GM04504 (cell line): ENCODE data around the gene KRT31.
"Not testable (repeated sequence)": the region's sequence is repeated elsewhere in the genome, so short reads cannot be mapped to it uniquely, and the experiment has no call there.

Experiments
- DNase-seq: peaks from one replicate; pipeline ENCODE4 v3.0.0-alpha.2; 2012; ENCODE audit warnings: low read depth

KRT31 gene

DNA sequence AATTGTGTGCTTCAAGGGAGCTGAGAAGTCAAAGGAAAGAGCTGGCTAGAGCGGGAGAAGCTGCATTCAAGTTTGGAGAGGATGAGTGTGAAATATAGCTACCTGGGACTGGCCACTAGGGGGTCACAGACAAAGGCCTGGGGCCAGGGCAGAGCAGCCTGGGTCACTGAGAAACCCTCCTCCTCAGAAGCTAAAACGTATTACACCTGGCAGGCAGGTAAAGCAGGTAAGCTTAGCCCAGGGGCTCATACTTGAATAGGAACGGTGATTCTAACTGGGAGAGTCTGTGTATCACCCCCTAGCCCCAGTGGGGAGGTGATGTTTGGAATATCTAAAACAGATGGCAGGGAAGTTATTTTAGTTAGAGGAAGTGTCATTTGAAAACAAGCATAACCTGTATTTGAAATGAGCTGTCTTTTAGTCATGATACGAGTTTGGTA is 20.2 kb upstream of the KRT31 start:
- no peak for DNase-seq

DNA sequence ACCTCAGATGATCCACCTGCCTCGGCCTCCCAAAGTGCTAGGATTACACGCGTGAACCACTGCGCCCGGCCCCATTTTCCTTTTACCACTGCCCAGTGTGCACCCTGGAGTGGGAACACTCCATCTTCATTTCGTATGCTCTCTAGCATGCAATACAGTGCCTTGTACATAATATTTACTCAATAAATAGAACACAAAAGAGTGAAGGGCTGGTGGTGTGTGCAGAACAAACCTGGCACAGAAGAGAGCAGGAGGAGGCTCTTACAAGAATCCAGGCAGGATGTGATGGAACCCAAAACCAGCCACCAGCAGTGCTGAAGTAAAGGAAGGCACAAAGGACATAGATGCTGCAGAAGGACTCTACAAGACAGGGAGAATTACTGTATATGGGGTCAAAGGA is 19.7 kb upstream of the KRT31 start:
- DNase-seq = no peak

DNA sequence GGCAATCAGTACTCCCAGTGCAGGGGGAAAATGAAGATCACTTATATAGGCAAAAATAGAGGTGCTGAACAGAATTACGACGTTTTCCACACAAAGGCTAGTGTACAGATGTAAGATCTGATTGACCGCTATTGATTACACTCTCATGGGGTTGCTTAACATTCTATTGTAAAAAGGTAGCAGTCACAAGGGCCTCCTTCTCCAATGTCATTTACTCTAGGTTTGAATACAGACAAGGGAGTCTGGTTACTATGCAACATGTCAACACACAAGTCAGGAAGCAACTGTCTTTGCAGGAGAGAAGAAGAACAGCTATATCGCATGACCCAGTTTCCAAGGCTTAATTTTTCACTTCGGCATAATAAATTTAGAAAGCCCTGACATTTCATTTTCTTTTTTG is 19.1 kb upstream of the KRT31 start:
- DNase-seq = no peak

DNA sequence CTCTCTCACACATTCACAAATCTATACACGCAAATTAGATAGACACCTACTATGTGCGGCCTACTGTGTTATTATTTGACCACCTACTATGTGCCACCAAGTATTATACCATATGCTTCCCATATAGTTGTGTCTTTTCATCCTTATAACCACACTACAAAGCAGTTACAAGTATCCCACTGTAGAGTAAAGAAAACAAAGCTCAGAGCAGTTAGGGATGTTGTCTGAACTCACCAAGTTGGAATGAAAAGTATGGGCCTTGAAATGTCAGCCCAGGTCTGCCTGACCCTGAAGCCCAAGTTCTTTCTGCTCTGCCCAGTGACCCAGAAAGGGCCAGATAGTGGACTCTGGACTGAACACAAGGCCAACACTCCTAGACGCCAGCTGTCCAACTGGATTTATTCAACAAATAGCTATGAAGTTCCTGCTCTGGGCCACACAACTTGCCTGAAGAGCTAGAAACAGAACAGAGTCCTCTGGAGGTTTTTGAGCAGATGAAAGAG is 18.5 kb upstream of the KRT31 start:
- peak; percentile 36 for DNase-seq

DNA sequence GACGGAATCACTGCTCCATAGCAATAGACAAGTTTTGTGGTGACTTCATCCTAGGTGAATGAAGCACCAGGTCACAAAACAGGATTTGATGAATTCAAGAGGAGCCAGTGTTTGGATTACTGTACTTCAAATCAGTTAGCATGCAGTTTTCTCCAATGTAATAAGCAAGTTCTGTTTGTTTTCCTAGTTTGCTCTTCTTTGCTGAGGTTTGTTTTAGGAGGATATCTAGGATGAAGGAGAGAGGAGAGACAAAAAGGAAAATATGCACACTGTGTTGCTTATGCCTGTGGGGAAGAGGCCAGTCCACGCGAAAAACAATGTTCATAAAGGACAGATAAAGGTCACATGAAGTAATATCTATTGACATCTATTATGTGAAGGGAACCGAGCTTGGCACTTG is 18.0 kb upstream of the KRT31 start:
- DNase-seq = no peak

DNA sequence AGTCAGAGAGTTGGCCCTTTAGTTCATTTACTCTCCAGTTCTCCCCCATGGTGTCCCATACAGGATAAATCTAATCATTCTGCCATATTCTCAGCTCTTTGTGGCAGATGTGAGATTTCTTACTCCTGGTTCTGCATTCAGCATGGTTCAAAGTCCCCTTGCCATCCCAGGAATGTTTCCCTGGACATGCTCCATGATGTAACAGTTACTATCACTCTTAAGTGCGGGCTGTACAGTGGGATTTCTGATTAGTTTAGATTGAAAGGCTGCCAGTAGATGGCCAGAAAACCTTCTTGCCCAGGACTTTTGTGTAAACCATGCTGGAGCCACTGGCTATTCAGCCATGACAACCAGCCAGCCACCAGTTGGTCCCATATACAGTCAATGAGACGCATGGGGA is 16.6 kb upstream of the KRT31 start:
- DNase-seq = no peak

DNA sequence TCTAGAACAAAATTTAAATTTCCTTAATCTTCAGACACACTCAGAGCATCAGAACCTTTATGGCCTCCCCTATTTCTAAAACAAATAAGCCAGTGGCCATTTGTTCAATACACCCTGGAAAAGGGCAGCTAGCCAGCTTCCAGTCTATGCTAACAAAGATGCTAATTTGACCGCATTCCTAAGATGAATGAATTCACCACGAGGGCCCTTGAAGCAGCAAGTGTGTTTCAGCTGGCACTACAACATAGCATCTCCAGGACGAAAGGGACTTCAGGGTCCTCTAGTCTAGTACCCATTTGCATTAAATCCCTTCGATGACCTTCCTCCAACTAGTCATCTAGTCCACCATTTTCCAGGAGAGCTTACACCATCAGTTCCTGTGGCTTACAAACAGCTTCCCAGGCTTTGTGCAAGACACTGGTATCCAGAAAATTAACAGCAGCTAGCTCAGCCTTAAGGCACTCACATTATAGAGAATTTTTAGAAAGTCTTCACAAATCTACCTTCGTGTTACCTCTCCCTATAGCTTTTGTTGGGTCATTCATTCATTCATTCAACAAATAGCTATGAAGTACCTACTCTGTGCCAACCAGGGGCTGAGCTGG is 16.0 kb upstream of the KRT31 start:
- DNase-seq = no peak

DNA sequence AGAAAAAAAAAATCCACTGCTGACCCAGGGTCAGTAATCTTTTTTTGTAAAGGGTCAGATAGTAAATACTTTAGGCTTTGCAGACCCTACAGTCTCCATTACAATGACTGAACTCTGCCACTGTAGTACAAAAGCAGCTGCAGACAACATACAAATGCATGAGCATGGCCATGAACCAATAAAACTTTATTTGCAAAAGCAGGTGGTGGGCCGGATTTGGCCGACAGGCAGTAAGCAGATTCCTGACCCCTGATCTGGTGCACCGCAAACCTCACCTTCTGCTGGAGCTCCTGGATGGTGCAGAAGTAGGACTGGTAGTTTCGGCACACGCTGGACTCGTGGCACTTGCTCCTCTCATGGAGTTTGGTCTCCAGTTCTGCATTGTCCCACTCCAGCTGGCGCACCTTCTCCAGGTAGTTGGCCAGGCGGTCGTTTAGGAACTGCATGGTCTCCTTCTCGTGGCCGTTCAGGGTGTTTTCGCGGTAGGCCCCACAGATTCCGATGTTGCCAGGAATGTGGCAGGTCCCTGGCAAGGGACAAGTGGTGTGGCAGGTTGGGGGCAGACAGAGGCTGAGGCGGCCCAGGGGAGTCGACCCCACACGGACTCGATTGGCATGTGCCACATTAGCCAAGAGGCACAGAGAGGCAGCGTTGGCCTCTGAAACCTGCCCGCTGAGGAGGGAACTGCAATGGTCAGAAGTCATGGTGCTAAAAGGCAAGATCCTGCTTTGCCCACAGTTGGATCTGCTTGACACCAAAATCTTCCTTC is 13.8 kb upstream of the KRT31 start:
- no peak for DNase-seq

DNA sequence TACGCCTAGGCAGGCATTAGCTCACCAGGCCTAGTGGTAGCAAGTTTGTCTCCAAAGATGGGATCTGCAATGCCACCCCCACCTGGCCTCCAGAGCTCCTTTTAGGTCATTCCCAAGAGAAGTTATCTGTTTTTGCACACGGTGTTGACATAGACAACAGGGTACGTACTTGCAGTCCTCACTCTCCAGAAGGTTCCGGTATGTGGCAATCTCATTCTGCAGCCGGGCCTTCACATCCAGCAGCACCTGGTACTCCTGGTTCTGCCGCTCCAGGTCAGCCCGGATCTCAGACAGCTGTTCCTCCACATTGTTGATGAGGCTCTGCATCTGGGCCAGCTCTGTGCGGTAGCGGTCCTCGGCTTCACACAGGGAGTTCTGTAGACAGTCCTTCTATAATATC is 9.8 kb upstream of the KRT31 start:
- DNase-seq = no peak

DNA sequence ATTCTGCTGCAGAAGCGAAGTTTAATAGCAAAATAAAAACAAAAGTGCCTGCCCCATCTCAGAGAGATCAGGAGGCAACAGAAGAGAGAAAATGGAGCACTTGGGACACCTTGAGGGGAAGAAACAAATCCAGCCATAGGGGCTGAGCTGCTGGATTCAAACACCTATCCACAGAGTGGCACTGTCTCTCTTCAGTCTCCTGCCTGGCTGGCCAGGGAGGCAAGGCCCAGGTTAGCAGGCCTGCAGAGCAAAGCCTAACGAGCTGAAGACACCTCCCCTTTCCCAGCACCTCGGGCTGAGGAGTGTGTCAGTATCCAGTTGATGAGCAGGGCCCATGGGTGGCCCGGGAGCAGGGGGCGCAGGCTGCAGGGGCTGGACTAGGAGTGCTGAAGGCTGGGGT is 8.8 kb upstream of the KRT31 start:
- no peak for DNase-seq

DNA sequence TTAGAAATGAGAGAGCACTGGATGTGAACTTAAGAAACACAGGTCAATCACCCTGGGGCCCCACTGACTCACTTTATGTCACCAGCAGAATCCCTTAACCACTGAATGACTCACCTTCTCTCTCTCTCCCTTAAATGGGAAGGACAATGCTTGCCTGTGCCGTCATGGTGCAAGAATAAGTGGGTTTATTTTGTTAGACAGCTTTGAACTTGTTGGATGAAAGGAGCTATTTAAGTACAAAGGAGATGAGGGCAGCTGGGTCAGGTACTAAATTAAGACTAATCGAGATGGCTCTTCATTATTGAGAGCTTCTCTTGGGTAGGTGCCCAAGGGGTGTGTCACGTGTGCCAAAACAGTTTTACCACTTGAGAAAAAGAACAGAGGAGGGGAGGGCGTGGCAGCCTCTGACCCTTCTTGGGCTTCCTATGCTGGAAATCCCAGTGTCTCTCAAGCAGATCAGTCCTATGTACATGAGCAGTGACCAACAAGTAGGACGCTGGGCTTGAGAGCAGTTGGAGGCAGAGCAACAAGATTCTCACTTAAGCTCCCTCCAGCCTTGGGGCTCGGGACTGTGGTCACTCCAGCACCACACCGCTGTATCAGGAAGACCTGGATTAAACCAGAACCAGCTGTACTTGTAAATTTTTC is 6.7 kb upstream of the KRT31 start:
- DNase-seq = peak; percentile 88

DNA sequence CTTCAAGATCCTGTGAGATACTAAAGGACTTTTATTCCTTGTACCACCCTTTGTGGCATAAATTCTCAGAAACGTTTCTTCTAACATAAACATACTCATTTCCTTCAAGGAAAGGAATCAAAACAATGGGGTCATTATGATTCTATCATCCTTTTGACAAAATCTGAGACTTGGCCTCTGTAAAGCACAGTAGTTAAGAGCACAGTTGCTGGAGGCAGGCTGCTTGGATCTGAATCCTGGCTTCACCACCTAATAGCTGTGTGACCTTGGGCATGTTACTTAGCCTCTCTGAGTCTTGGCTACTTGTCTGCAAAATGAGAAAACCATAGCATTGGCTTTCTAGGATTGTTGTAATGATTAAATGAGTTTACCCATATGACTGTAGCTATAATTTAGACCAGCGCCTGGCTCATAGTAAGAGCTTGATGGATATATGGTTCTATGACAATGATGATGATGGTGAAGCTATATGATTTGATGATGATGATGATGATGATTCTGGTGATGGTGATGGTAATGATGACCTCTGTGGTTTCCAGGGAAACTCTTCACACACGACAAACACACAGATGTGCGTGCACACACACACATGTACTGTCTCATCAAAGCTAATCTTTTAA is 6.1 kb upstream of the KRT31 start:
- DNase-seq = no peak

DNA sequence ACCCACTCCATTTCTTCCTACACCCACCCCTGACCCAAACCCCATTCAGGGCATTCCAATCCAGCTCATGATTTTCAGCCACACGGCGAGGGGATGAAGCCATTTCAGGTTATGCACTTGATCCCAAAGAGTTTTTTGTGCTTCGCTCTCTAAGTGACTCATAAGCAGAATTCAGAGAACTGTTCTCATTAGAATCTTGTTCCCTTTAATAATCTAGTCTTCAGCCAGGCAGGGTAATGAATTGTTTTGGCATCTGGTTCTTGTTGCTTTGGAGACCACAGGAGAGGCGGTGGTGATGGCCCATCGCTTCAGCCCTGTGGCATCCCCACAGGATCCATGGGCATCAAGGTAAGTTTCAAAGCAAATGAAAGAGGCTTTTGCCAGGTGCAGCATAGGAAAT is 4.8 kb upstream of the KRT31 start:
- no peak for DNase-seq

DNA sequence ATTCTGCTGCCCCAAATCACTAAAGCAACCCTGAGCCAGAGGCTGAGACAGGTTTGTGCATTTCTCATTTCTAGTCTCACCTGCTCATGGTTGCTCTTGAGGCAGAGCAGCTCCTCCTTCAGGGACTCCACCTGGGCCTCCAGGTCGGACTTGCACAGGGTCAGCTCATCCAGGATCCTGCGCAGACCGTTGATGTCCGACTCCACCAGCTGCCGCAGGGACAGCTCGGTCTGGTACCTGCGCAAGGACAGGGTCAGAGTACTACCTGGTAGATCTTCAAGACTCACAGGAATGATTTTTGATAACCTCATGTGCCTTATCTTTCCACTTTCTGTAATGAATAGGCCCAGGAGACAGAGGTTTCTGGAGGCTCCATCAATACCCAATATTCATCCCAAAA is 1.1 kb downstream of the KRT31 start:
- DNase-seq = no peak

DNA sequence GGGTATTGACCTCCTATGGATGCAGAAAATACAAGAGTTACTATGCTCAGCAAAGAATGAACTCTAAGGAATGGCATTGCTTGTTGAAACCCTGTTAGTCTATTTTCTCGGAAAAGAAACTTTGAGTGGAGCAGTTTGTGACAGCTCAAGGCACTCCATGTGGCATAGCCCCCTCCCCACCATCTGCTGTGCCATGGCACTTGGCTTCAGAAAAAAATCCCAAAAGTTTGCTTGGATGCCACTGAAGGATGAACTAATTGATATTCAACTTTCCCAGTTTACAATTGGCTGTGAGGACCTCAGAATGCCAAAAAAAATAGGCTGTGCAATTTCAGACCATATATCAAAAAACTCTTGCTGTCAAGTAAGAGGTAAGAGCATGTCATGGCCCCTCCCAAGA is 1.8 kb downstream of the KRT31 start:
- DNase-seq = no peak

DNA sequence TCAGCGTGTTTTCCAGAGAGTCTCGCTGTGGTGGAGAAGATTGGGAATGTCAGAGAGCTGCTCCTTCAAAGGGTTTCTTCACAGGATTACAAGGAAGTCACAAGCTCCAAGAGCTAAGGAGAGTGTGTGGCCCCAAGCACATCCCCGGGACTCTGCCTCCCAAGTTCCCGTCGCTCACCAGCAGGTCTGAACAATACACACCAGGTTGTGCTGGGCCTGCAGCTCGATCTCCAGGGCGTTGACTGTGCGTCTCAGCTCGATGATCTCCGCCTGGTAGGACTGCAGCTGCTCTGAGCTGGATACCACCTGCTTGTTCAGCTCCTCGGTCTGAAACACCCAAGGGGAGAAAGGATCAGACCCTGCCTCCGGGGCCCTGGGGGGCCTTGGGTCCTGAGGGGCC is 2.4 kb downstream of the KRT31 start:
- DNase-seq = not testable (repeated sequence)

DNA sequence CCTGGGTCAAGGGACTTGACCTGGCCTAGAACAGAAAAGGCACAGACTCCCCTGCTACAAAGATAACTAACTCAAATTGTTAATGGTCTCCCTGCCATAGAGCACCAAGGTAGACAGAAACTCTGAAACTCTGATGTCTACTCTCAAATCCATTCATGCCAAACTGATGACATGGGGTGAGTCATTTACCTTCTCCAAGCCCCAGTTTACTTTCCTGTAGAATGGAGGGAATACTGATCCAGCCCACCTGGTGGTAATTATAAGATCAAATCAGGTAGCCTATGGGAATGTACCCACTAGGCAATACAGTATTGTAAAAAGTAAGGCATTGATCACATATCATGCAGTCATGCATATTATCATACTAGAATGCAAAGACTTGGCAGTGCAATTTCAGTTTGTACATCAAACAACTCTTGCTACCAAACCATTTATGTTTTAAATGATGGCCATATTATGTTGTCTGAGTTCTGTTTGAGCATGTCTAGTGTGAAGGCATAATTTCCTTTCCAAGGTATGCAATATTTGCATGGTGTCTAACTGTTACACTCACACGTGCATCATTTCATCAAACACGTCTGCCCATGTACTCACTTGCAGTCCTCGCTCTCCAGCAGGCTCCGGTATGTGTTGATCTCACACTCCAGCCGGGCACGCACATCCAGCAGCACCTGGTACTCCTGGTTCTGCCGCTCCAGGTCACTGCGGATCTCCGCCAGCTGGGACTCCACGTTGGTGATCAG is 3.0 kb downstream of the KRT31 start:
- DNase-seq = no peak

DNA sequence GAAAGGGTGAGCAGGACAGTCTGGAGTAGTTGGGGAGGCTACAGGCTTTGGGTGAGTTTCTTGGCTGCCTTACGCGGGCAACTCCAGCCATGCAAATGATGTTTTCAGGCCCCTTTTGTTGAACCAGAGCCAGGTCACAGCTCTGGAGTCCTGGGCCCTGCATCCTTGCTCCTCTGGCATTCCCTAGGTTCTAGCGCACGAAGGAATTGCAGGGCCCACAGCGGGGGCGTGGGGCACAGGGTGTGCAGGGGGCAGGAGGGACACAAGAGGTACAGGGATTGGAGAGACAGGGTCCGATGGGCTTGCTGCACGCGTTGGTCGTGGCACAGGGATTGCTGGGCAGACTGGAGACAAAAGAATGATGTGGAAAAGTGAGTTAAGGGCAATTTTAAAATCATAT is 3.6 kb downstream of the KRT31 start:
- DNase-seq = no peak

DNA sequence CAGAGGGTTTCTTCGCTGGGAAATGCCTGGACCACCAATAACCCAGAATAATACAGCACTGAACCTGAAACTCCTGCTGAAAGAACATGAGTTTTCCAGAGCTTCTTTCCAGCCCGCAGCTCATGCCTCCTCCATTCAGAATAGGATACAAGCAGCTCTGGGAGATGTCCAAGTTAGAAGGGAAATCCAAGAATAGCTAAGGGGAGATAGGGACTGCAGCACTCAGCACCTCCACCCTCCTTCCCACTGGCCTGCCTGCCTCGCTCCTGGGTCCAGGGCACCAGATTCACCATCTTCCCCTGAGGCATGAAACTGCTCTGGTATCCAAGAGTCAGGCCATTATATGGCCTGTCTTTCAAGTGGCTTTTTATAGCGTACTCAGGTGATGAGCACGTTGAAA is 4.1 kb downstream of the KRT31 start:
- no peak for DNase-seq

DNA sequence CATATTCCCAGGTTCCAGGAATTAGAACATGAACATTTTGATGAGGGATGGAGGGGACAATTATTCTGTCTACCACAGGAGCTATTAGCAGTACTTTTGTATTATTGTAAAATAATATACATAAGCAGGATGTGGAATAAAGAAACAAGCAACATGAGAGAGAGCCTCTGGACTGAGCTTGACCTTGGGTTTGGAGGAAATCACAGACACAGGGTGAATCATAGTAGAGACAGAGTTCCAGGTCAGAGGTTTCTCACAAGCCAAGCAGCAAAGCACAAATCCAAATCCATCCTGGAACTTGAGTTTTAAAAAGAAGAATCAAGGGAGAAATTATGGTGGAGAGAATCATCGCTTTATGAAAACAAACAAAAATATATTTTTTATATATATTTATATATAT is 5.1 kb downstream of the KRT31 start:
- DNase-seq = no peak

DNA sequence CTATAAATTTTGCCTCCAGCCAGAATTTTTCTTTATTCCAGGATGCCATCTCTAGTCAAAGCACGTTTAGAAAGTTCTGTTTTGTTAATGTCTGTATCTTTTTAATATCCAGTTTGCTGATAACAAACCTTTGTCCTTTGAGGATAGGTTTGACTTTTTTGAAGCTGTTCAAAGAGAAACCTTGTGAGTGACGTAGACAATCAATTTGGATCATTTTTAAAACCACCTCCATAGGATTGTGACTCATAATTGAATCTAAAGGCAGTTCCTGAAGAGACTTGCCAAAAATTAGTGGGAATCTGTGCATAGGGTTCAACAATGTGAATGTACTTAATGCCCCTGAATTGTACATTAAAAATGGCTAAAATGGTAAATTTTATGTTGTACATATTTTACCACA is 5.9 kb downstream of the KRT31 start:
- DNase-seq = no peak

DNA sequence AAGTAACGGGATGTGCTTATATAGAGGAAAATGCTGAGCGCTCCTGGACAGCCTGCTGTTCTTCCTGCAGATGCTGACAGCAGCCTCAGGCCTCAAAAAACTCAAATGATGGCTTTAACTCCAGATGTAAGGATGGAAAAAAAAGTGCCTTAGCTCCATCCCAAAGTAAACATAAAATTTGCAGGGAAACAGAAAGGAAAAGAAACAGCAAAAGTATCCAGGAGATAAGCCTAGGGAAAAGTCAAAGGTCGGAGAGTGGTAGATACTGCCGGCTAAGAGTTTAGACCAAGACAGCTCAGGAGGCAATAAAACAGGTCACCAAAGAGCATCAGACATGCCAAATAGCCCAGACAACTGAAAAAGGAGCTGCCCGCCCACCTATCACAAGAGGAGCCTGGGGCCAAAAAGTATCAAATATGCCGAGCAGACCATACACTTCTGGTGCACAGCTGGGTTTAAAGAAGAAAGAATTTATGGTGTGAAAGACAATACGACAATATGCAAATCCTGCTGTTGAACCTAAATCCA is 6.9 kb downstream of the KRT31 start:
- DNase-seq = no peak
